ENCODE results near the gene IPO8. TPM values are rescaled to one million over a fixed set of nuclear protein-coding genes. Genes with fewer than 3 reads are reported as not detected.

The IPO8 gene
- total RNA-seq, 2 experiments from 2014 or later = 17.2 to 17.5 TPM

DNA sequence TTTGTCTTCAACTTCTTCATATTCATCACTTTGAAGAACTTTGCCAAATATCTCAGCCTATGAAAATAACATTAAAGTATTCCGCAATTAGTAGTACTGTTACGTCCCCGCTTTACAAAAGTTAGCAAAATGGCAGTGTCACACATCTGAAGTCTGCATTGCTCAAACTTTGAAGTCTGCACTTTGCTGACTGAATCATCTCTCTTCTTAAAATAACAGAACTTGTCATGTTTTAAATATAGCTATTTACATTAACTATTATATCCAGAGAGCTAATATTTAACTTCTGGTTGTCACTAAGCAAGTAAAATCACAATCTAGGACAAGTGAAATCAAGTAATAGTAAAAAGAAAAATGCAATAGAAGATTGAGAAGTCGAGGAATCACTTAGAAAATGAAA is 34.5 kb downstream of the IPO8 start:
- H3K36me3 Mint-ChIP-seq (ENCODE audit: low read depth) = peaks cover 83% of the 10 kb centered on the region

GRCh38 chr12:30652034-30652696 is 43.5 kb downstream of the IPO8 start:
- POLR2A ChIA-PET = no interaction called here
- no peaks in the 10 kb centered on the region for H3K27me3 Mint-ChIP-seq
- no peak for TF ChIP-seq CTCF (IDR thresholded peaks at IDR 0.05)

More for the DNA sequence above, 34.5 kb downstream of the IPO8 start:
- H3K27me3 ChIP-seq (ENCODE audit: control insufficient read depth in 1 of 2, insufficient read depth in 2 of 2, low read length in 2 of 2) = no peaks in the 10 kb centered on the region
- intact Hi-C loops (cut with DNase I, micrococcal nuclease) = no loop called here
- ChIA-PET POLR2A (no interaction called here), CTCF (no interaction called here)
- ATAC-seq (ENCODE audit: poor library complexity) (no peak), DNase-seq (no peak)
- no peaks in the 10 kb centered on the region for H3K9me3 ChIP-seq (ENCODE audit: control insufficient read depth in 1 of 2, insufficient read depth in 1 of 2, low read length in 2 of 2)
- H3K4me3 Mint-ChIP-seq = no peak overlapping the region
- no peak overlapping the region for H3K4me3 ChIP-seq (ENCODE audit: low read length)
- no peaks in the 10 kb centered on the region for H3K27me3 Mint-ChIP-seq
- H3K4me1 Mint-ChIP-seq (ENCODE audit: low read depth) = no peaks in the 10 kb centered on the region
- no peak overlapping the region for H3K27ac Mint-ChIP-seq
- TF ChIP-seq CTCF (IDR thresholded peaks at IDR 0.05) = no peak
- peaks cover 53% of the 10 kb centered on the region for H3K36me3 ChIP-seq (ENCODE audit: insufficient read depth, low read length)
- H3K9me3 Mint-ChIP-seq = no peaks in the 10 kb centered on the region
- no peaks in the 10 kb centered on the region for H3K4me1 ChIP-seq (ENCODE audit: insufficient read depth, low read length)
- no peak overlapping the region for H3K27ac ChIP-seq (ENCODE audit: low read depth in 1 of 2, low read length in 2 of 2)

DNA sequence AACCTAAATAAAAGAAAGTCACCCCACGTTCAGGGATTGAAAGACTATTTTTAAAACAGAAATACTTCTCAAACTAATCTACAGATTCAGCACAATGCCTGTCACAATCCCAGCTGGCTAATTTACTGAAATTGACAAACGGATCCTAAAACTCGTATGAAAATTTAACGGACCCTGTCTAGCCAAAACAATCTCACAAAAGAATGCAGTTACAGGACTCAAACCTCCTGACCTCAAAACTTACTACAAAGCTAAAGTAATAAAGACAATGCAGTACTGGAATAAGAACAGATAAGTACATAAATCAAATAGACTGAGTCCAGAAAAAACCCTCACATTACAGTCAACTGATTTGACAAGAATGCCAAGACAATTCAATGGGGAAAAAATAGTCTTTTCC is 48.8 kb downstream of the IPO8 start:
- no peak for TF ChIP-seq CTCF (IDR thresholded peaks at IDR 0.05)
- H3K9me3 ChIP-seq (ENCODE audit: control insufficient read depth in 1 of 2, insufficient read depth in 1 of 2, low read length in 2 of 2) = no peaks in the 10 kb centered on the region
- H3K4me3 ChIP-seq (ENCODE audit: low read length) = no peak overlapping the region
- no peaks in the 10 kb centered on the region for H3K27me3 ChIP-seq (ENCODE audit: control insufficient read depth in 1 of 2, insufficient read depth in 2 of 2, low read length in 2 of 2)
- ATAC-seq (ENCODE audit: poor library complexity) (no peak), DNase-seq (no peak)
- intact Hi-C loops (cut with DNase I, micrococcal nuclease) = no loop called here
- H3K4me3 Mint-ChIP-seq = no peak overlapping the region
- H3K4me1 Mint-ChIP-seq (ENCODE audit: low read depth) = no peaks in the 10 kb centered on the region
- POLR2A ChIA-PET = no interaction called here
- peaks cover 67% of the 10 kb centered on the region for H3K36me3 Mint-ChIP-seq (ENCODE audit: low read depth)
- no peak overlapping the region for H3K27ac ChIP-seq (ENCODE audit: low read depth in 1 of 2, low read length in 2 of 2)
- H3K27ac Mint-ChIP-seq = no peak overlapping the region
- CTCF ChIA-PET = no interaction called here
- H3K9me3 Mint-ChIP-seq = no peaks in the 10 kb centered on the region
- H3K36me3 ChIP-seq (ENCODE audit: insufficient read depth, low read length) = peaks cover 31% of the 10 kb centered on the region
- H3K27me3 Mint-ChIP-seq = no peaks in the 10 kb centered on the region
- H3K4me1 ChIP-seq (ENCODE audit: insufficient read depth, low read length) = no peaks in the 10 kb centered on the region

More at GRCh38 chr12:30652034-30652696, 43.5 kb downstream of the IPO8 start:
- H3K36me3 ChIP-seq (ENCODE audit: insufficient read depth, low read length) = peaks cover 26% of the 10 kb centered on the region
- DNase-seq (no peak), ATAC-seq (ENCODE audit: poor library complexity) (no peak)
- H3K4me1 ChIP-seq (ENCODE audit: insufficient read depth, low read length) = no peaks in the 10 kb centered on the region
- Mint-ChIP-seq H3K4me1 (ENCODE audit: low read depth) (peaks cover 3% of the 10 kb centered on the region), H3K4me3 (no peak overlapping the region), H3K36me3 (ENCODE audit: low read depth) (peaks cover 66% of the 10 kb centered on the region), H3K27ac (no peak overlapping the region), H3K9me3 (no peaks in the 10 kb centered on the region)
- H3K27me3 ChIP-seq (ENCODE audit: control insufficient read depth in 1 of 2, insufficient read depth in 2 of 2, low read length in 2 of 2) = no peaks in the 10 kb centered on the region
- CTCF ChIA-PET = no interaction called here
- H3K27ac ChIP-seq (ENCODE audit: low read depth in 1 of 2, low read length in 2 of 2) = no peak overlapping the region
- intact Hi-C loops (cut with DNase I, micrococcal nuclease) = no loop called here
- H3K9me3 ChIP-seq (ENCODE audit: control insufficient read depth in 1 of 2, insufficient read depth in 1 of 2, low read length in 2 of 2) = no peaks in the 10 kb centered on the region
- no peak overlapping the region for H3K4me3 ChIP-seq (ENCODE audit: low read length)

All from CD4-positive, alpha-beta T cell (primary cell).